Activated naive CD4-positive, alpha-beta T cell treated with anti-CD3 and anti-CD28 coated beads, Interleukin-2, amount 50 U/mL, for 72 hours (primary cell): ENCODE measurements around the gene MACROD2. TPM values are rescaled to one million over a fixed set of nuclear protein-coding genes. Genes with fewer than 3 reads are reported as not detected.
"Not testable (repeated sequence)": the region's sequence is repeated elsewhere in the genome, so short reads cannot be mapped to it uniquely, and the experiment has no call there.

Experiments
- ATAC-seq, 2 donors: fragments of 150-1000 bp; cut with Tn5 transposase; 2 replicates each; pipeline ENCODE4 v1.10.0; 2021; ENCODE audit warnings: mild to moderate bottlenecking in 2 of 2, moderate library complexity in 2 of 2
- DNase-seq, 2 donors: peaks; one replicate each; pipeline ENCODE4 v3.0.0; 2021 to 2022; ENCODE audit warnings: low spot score in 2 of 2
- H3K27ac Mint-ChIP-seq, 2 donors: one replicate each; pipeline ENCODE4 v1.8.0; 2022; ENCODE audit warnings: mild to moderate bottlenecking in 2 of 2, mixed read lengths in 2 of 2
- H3K36me3 Mint-ChIP-seq, 2 donors: one replicate each; pipeline ENCODE4 v1.8.0; 2022; ENCODE audit warnings: mixed read lengths in 2 of 2
- H3K9me3 Mint-ChIP-seq, 2 donors: one replicate each; pipeline ENCODE4 v1.8.0; 2022; ENCODE audit warnings: mixed read lengths in 2 of 2
- total RNA-seq, 2 donors: library from RNA; stranded (reverse); gene quantifications; one replicate each; pipeline ENCODE4 v1.2.3, GENCODE V29; 2022

MACROD2 gene
- total RNA-seq, 2 donors from 2014 or later, result not detected

GRCh38 chr20:15799871-15800270 lies 1804.6 kb downstream of the MACROD2 start:
- H3K9me3 Mint-ChIP-seq, result peaks cover 2 to 10% of the 10 kb centered on the region in 2 donors
- no peak for ATAC-seq
- DNase-seq, result no peak
- H3K36me3 Mint-ChIP-seq, result no peaks in the 10 kb centered on the region
- no peak overlapping the region for H3K27ac Mint-ChIP-seq

DNA sequence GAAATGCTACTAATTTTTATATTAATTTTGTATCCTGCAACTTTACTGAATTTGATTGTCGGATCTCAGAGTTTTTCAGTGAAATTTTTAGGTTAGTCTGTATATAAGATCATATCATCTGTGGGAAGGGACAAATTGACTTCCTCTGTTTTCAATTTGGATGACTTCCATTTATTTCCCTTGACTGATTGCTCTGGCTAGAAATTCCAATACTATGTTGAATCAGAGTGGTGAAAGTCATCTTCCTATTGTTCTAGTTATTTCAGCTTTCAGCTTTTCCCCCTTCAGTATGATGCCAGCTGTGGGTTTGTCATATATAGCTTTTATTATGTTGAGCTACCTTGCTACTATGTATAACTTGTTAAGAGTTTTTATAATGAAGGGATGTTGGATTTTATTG lies 1806.7 kb downstream of the MACROD2 start:
- H3K9me3 Mint-ChIP-seq, result peaks cover 6 to 14% of the 10 kb centered on the region in 2 donors
- DNase-seq (no peak), ATAC-seq (no peak)
- H3K27ac Mint-ChIP-seq, result no peak overlapping the region
- no peaks in the 10 kb centered on the region for H3K36me3 Mint-ChIP-seq

DNA sequence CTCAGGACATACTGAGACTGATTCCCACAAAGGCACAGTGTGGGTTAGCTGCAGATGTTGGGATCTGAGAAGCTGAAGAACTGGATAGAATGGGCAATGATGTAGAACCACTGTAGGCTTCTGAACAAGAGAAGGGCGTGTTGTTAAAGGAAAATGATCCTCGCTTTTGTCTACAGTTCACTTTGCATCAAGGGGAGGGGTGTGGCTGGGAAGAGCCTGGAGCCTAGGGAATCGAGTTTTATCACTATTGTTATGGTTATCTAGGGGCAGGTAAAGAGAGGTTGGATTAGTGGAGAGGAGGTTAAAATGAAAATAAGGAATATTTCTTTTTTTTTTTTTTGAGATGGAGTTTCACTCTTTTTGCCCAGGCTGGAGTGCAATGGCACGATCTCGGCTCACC lies 1809.8 kb downstream of the MACROD2 start:
- Mint-ChIP-seq H3K27ac (no peak overlapping the region), H3K36me3 (no peaks in the 10 kb centered on the region), H3K9me3 (peaks cover 6 to 16% of the 10 kb centered on the region in 2 donors)
- ATAC-seq (no peak), DNase-seq (no peak)

GRCh38 chr20:15806105-15806504 lies 1810.8 kb downstream of the MACROD2 start:
- no peak for DNase-seq
- no peak for ATAC-seq
- H3K9me3 Mint-ChIP-seq, result peaks cover 6 to 16% of the 10 kb centered on the region in 2 donors
- H3K36me3 Mint-ChIP-seq, result no peaks in the 10 kb centered on the region
- H3K27ac Mint-ChIP-seq, result no peak overlapping the region

DNA sequence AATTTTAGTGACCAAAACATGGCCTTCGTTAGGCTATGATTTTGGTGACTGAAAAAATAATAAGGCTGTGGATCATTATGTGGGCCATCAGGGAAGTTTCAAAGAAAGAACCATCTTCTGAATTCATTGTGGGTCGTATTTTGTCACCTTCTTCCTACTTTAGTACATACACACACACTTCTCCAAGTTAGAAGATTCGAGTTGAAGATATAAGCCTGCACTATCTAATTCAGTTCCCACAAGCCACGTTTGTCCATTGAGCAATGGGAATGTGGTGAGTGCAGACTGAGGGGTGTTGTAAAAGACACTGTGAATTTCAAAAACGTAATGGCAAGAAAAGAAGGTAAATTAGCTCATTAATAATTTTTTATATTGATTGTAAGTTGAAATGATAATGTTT lies 1812.0 kb downstream of the MACROD2 start:
- DNase-seq (no peak), ATAC-seq (no peak)
- Mint-ChIP-seq H3K27ac (no peak overlapping the region), H3K36me3 (no peaks in the 10 kb centered on the region), H3K9me3 (peaks cover 6 to 14% of the 10 kb centered on the region in 2 donors)

GRCh38 chr20:15807771-15808170 lies 1812.5 kb downstream of the MACROD2 start:
- H3K27ac Mint-ChIP-seq, H3K36me3 Mint-ChIP-seq, ATAC-seq, DNase-seq: not testable (repeated sequence)
- H3K9me3 Mint-ChIP-seq, result peaks cover 6 to 11% of the 10 kb centered on the region in 2 donors

GRCh38 chr20:15811951-15812350 lies 1816.6 kb downstream of the MACROD2 start:
- Mint-ChIP-seq H3K27ac (no peak overlapping the region), H3K36me3 (no peaks in the 10 kb centered on the region), H3K9me3 (peaks cover 9 to 18% of the 10 kb centered on the region in 2 donors)
- DNase-seq, result no peak
- no peak for ATAC-seq

DNA sequence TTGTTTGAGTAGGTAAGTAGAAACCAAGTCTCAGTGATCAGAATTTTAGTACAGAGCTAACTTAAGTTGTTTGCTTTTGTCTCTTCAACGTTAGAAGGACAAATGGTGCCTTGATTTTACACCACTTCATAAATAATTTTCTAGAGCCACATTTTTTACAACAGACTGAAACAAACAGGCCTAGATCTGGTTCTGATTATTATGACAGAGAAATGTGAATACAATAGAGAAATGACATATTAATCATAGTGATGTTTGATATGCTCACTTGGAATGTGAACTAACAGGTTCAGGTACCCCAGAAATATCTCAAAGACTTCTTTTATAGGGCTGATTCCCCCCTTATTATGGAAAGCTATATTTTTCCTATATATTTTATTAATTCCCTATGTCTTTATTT lies 1817.4 kb downstream of the MACROD2 start:
- ATAC-seq, result no peak
- DNase-seq, result no peak
- Mint-ChIP-seq H3K9me3 (peaks cover 9 to 16% of the 10 kb centered on the region in 2 donors), H3K27ac (no peak overlapping the region), H3K36me3 (no peaks in the 10 kb centered on the region)

DNA sequence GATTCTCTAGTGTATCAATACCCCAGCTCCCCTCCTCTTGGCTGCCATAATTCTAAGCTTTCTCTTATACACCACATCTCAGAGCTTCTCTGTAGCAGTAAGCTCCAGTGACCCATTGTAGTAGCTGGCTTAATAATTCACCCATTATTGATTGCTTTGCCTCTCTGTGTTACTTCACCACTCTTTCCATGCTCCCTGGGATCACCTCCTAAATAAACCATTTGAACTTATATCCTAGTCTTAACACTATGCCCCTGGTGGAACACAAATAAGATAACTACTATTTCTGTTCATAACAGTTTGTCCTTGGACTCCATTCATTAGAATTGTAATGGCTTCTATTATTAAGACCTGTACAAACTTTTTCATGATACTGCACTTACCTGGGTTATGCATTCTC lies 1819.0 kb downstream of the MACROD2 start:
- Mint-ChIP-seq H3K36me3 (no peaks in the 10 kb centered on the region), H3K9me3 (peaks cover 9 to 12% of the 10 kb centered on the region in 2 donors), H3K27ac (no peak overlapping the region)
- no peak for DNase-seq
- ATAC-seq, result no peak

DNA sequence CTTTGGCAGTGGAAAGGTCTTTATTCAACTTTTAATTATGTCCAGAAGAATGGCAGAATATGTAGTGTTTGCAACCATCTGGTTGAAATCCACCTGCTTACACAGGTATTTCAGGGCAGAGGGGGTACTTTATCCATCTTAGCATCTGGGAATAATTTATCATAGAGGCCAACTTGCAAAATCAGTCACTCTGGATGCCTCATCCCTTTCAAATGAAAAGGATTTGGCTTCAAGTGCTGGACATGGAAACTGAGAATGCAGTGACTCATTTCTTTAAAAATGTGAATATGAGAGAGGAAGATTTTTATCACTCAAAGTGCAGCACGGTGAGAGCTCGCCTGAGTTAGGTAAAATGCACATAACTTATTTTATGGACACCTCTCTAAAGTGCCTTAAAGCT lies 1819.6 kb downstream of the MACROD2 start:
- ATAC-seq (no peak), DNase-seq (no peak)
- Mint-ChIP-seq H3K36me3 (no peaks in the 10 kb centered on the region), H3K27ac (no peak overlapping the region), H3K9me3 (peaks cover 9 to 12% of the 10 kb centered on the region in 2 donors)

DNA sequence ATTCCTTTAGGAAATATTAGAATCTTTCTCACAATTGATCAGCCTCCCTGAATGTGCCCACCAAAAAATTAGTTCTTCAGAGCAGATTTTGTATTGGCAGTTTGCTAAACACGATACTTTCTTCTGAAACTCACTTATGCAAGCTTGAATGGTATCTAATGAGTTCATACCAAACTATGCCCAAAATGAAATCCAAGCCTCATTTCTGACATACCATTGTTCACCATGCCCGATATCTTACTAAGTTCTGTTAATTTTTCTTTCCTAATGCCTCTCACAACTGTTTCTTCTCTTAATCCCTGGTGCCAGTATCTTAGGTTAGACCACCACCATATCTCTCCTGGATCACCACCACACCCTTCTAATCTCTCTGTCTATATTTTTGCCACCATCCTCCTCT lies 1822.0 kb downstream of the MACROD2 start:
- Mint-ChIP-seq H3K9me3 (peaks cover 9 to 12% of the 10 kb centered on the region in 2 donors), H3K36me3 (no peaks in the 10 kb centered on the region), H3K27ac (no peak overlapping the region)
- no peak for ATAC-seq
- no peak for DNase-seq

- H3K27ac Mint-ChIP-seq, result no peak overlapping the region
- ATAC-seq, result no peak
- no peak for DNase-seq
- H3K9me3 Mint-ChIP-seq, result peaks cover 9 to 12% of the 10 kb centered on the region in 2 donors
- no peaks in the 10 kb centered on the region for H3K36me3 Mint-ChIP-seq
Observed at GRCh38 chr20:15818651-15819071, 1823.3 kb downstream of the MACROD2 start.

GRCh38 chr20:15823718-15824117 lies 1828.4 kb downstream of the MACROD2 start:
- Mint-ChIP-seq H3K36me3 (no peaks in the 10 kb centered on the region), H3K9me3 (peaks cover 4 to 7% of the 10 kb centered on the region in 2 donors), H3K27ac (no peak overlapping the region)
- DNase-seq (no peak), ATAC-seq (no peak)

- H3K27ac Mint-ChIP-seq, result no peak overlapping the region
- ATAC-seq, result no peak
- H3K9me3 Mint-ChIP-seq, result peaks cover 7 to 10% of the 10 kb centered on the region in 2 donors
- no peak for DNase-seq
- no peaks in the 10 kb centered on the region for H3K36me3 Mint-ChIP-seq
Observed at GRCh38 chr20:15827628-15828027, 1832.3 kb downstream of the MACROD2 start.

GRCh38 chr20:15831201-15831600 lies 1835.9 kb downstream of the MACROD2 start:
- H3K27ac Mint-ChIP-seq, result no peak overlapping the region
- peaks cover 0 to 10% of the 10 kb centered on the region in 2 donors for H3K9me3 Mint-ChIP-seq
- H3K36me3 Mint-ChIP-seq, result no peaks in the 10 kb centered on the region
- ATAC-seq (no peak), DNase-seq (no peak)

DNA sequence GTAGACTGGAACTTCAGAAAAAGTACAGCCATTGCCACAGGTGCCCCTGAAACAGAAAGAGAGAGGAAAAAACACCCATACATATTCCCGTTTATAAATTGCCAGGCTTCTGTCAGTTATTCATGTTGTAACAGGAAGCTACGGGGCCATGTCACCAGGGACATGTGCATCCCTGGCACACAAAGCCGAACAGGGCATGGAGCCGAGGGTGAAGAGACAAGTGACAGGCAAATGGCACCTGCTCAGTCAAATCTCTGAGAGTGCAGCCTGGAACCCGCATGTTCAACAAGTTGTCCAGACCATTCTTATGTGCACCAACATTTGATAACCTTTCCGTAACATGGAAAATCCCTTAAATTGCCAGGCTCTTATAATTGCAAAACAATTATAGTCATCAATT lies 1837.2 kb downstream of the MACROD2 start:
- Mint-ChIP-seq H3K36me3 (no peaks in the 10 kb centered on the region), H3K9me3 (peaks cover 0 to 10% of the 10 kb centered on the region in 2 donors), H3K27ac (no peak overlapping the region)
- ATAC-seq (no peak), DNase-seq (no peak)

DNA sequence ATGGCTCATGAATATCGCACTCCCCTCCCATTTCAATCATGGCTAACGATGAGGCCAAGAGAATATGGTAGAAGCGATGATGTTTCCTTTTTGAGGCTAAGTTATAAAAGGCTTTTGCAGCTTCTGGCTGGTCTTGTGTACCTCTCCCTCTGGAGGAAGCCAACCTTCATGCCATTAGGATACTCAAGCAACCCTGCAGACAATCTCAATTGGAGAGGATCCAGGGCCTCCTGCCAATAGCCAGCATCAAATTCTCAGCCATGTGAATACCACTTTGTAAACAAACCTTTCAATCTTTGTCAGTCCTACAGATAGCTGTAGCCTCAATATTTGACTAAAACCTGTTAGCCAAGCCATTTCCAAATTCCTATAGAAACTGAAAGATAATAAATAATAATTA lies 1839.5 kb downstream of the MACROD2 start:
- DNase-seq (no peak), ATAC-seq (no peak)
- Mint-ChIP-seq H3K36me3 (no peaks in the 10 kb centered on the region), H3K9me3 (peaks cover 5 to 16% of the 10 kb centered on the region in 2 donors), H3K27ac (no peak overlapping the region)

DNA sequence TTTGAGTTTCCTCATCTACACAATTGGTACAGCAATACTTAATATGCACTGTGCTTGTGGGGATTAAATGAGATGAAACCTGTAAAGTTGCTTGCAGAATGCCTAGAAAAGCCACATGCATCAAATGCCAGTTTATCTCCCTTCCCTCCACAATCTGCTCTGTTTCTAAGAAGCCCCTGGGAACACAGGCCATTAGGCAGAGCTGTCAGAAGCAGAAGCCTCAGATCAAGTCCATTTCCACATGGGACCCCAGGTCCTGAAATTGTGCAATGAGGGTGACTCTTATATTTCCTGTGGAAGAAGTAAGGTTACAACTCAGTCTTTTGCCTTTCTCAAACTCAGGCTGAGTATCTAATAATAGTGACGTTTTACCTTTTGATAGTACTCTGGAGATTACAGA lies 1840.5 kb downstream of the MACROD2 start:
- H3K36me3 Mint-ChIP-seq, result no peaks in the 10 kb centered on the region
- peaks cover 5 to 16% of the 10 kb centered on the region in 2 donors for H3K9me3 Mint-ChIP-seq
- no peak overlapping the region for H3K27ac Mint-ChIP-seq
- ATAC-seq, result no peak
- no peak for DNase-seq

DNA sequence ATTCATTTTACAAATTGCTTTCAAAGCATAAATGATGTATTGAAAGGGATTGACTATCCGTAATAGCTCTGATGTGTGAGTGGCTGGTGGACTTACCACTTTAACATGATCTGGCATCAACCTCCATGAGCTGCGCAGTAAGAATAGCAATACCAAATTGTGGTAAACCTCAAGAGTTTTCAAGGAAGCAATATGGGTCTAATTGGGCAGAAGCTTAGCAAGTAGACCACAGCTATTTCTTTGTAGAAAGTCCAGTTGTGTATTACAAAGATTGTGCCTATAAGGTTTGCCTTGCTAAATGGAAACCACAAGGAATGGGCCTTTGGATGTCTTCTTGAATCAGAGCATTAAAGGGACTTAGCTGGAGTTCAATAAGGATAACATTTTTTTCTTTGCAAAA lies 1841.3 kb downstream of the MACROD2 start:
- no peak for DNase-seq
- no peak overlapping the region for H3K27ac Mint-ChIP-seq
- no peak for ATAC-seq
- no peaks in the 10 kb centered on the region for H3K36me3 Mint-ChIP-seq
- peaks cover 5 to 13% of the 10 kb centered on the region in 2 donors for H3K9me3 Mint-ChIP-seq
